Activated naive CD8-positive, alpha-beta T cell treated with anti-CD3 and anti-CD28 coated beads, Interleukin-2, amount 50 U/mL, for 16 hours (primary cell): ENCODE data around the gene ARAP1.

Experiments
- DNase-seq: peaks from one replicate; pipeline ENCODE4 v3.0.0-alpha.2; 2020; ENCODE audit warnings: low read depth, low spot score

Gene ARAP1

GRCh38 chr11:72762641-72763304, 10.6 kb upstream of the ARAP1 start:
- no peak for DNase-seq

DNA sequence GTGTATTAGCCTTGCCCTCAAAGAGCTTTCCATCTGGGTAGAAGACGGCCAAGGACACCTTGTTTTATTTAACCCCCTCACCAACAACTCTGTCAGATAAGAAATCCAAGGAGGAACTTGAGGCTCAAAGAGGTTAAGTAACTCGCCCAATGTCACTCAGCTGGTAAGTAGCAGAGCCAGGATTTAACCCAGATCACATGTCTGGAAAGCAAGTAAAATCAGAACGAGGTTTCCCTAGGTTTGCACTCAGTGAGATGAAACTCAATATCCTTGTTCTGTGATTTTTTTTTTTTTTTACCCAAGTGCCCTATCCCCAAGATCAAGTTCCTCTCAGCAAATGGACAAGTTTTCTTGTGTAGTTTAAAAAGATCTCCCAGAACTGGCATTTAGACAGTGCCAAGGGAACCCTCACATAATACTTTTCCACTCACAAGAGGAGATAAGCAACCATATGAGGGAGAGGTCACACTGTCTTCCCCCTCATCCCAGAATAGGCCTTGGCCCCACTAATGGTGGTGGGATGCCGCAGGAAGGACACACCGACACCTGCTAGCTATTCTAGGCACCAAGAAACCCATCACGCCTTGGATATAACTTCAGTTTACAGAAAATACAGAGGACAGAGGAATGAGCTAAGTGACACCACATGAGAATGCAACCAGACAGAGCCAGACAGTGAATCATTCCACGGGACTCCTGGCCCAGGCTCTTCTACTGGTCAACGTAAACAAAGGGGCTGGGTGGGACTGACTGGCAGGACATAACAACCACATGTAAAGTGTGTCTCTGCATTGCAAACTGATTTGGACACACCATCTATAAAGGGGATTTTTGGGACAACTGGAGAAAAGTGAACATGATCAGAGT, 8.6 kb upstream of the ARAP1 start:
- DNase-seq = no peak

GRCh38 chr11:72759468-72759985, 7.3 kb upstream of the ARAP1 start:
- DNase-seq = no peak

DNA sequence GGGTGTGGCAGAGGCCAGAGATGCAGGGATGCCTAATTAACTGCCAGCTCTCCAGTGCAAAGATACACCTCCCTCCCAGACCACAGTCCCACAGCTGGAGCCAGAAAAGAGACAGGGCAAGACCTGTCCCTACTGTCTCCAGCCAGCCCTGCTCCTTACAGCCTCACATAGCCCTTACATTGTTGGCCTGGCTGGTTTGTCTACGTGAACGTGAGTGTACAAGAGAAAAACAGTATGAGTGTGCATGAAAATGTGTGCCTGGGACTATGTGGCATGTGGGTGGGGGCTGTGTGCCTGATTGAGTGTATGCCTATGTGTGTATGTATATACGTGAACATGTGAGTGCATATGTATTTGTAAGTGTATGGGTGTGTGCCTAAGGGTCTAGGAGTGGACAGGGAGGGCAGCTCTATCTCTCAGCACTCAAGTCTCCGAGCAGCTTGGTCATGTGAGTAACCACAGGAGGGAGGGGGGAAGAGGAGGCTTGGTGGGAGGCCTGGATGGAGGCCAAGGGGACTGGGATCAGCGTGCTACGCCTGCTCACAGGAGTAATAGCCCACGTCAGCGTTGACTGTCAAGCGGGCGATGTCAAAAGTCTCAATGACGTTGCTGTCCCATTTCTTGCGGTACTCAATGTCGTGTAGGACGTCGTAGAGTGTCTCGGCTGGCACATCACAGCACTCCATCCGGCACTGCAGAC, 6.6 kb upstream of the ARAP1 start:
- DNase-seq = no peak

- no peak for DNase-seq
Observed at GRCh38 chr11:72758304-72758689, 6.1 kb upstream of the ARAP1 start.

GRCh38 chr11:72755713-72756285, 3.6 kb upstream of the ARAP1 start:
- no peak for DNase-seq

- DNase-seq = no peak
Observed at GRCh38 chr11:72754544-72755155, 2.4 kb upstream of the ARAP1 start.

DNA sequence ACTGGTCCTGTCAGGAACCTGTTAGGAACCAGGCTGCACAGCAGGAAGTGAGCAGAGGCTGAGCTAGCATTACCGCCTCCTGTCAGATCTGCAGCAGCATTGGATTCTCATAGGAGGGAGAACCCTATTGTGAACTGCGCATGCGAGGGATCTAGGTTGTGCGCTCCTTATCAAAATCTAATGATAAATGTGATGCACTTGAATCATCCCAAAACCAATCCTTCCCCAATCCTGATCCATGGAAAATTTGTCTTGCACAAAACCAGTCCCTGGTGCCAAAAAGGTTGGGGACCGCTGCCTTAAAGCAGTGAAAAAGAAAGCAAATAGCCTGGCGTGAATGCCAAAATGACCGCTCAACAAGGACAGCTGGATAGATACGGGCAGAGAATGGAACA, 1.9 kb upstream of the ARAP1 start:
- no peak for DNase-seq

DNA sequence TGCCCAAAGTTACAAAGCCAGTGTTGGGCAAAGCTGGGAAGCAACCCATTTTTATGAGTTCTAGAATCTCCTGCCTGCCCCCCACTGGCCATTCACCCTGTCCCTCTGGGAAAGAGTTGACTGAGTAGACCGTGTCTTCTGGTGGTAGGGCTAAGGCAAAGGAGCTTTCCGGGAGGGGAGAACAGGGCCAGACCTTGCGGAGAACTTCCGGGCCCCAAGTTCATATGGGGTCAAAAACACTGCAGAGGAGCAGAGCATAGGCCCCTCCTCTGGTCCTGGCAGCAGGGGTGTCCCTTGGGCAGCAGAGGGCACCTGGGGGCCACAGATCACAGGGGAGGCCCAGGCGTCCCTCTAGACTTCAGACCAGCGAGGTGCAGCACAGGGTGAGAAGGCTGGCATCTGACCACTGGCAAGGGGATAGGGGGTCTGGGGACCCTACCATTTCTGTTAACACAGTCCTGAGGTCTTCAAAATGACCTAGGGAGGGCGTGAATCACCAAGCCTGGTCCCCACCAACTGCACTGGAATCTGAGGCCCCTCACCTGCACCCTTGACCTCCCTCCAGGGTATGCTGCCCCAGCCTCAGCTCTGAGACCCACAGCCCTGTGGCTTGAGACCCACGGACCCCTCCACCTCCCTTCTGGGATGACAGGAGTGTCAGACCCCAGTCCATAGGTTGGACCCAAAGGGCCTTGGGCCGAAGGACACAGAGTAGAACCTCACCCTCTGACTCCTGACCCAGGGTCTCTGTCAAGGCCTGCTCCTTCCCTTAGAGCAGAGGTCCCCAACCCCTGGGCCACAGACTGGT, 1.3 kb upstream of the ARAP1 start:
- DNase-seq = no peak

DNA sequence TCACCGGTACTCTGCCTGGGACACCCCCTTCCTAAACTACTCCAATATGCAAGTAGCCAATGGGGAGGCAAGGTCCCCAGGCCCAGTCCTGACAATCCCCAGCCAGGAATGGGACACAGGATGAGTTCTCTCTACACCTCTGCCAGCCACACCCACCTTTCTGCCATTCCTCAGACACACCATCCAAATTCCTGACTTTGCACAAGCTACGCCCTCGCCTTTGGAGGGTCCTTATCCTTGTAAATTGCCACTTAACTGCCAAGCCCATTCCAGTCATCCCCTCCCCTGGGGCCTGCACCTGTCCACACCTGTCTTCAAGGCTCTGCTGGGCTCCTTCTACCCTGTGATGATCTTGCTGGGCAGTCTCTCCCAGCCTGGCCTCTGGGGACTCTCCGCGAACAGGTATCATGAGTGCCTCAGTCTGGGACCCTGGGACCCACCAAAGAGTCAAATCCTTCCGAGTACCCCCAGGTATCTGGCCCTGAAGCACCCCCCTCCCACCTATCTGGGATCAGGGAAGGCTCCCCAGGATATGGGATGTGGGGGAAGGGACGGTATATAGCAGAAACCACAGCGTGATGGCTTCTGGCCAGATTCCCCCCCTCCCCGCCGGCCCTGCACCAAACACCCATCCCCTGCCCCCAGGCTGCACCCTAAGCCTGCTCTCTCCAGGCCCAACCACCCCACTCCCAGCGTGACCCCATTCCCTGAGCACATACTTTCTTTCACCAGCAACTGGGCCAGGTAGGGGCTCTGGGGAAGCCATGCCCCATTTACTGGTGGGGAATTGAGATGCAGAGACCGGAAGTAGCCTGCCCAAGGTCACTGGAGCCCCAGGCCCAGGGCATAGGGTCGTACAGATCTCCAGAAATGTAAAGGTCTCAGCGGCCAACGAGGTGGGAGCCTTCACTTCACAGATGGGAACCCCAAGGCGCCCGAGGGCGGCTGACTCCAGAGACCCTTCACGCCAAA, 806 bp downstream of the ARAP1 start:
- DNase-seq = no peak

GRCh38 chr11:72750556-72751115, 1.6 kb downstream of the ARAP1 start:
- DNase-seq = no peak

- no peak for DNase-seq
Observed at GRCh38 chr11:72750086-72750485, 2.1 kb downstream of the ARAP1 start.

- no peak for DNase-seq
Observed at GRCh38 chr11:72747289-72747855, 4.8 kb downstream of the ARAP1 start.

GRCh38 chr11:72746821-72747220, 5.4 kb downstream of the ARAP1 start:
- no peak for DNase-seq

DNA sequence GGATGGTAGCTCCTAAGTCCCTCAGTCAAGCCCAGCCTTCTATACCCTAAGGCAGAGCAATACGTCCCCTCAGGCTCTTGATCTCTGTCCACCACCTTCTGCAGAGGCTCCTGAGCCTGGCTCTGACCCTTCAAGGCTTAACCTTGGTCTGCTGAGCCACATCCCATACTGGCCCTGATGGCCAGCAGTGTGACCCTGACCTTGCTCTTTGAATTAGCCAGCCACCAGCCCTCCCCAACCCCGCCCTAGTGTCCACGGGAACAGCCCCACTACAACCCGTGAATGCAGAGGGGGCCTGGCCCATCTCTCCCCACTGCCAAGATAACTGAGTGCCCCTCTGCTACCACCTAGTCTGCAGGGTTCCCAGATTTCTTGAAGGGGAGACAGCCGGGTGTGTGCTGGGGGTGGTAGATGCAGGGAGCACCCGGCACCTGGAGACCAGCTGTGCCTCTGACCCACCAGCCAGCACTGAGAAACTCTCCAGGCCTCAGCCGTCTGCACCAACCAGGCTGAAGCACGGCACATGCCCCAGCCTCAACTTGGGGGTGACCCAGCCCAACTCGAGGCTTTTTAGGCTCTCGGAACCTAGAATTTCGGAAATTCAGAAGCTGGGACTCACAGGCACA, 6.2 kb downstream of the ARAP1 start:
- DNase-seq = no peak

DNA sequence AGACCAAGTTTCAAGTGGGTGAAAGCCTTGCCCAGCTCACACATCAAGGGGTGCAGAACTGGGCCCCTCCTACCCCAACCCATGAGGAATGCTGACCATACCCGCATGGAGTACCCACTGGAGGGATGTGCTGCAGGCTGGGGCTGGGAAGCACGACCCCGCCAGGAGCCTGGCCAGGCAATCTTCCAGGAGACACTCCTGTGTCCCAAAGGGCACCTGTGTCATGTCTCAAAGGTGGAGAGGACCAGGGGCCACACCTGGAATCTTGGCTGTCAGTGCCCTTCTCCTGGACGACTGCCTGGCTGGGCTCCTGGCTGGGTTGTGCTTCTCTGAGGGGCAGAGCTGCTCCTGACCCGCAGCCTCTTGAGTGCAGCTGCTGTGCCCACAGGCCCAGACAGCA, 6.7 kb downstream of the ARAP1 start:
- no peak for DNase-seq

GRCh38 chr11:72744474-72744873, 7.7 kb downstream of the ARAP1 start:
- DNase-seq = no peak
